Neural progenitor cell (in vitro differentiated cells): ENCODE measurements around the gene FSTL1.

Experiments
- EZH2phosphoT487 ChIP-seq: fragments of 200-600 bp; sonication (generic); IDR thresholded peaks from 2 replicates; pipeline ENCODE4 v1.6.1; 2017; ENCODE audit warnings: antibody characterized with exemption
- TF ChIP-seq, protein P1 (sequence below): fragments of 200-600 bp; sonication (generic); IDR thresholded peaks from 2 replicates; pipeline ENCODE4 v1.5.1; 2017; ENCODE audit warnings: antibody characterized with exemption, mild to moderate bottlenecking

DNA sequence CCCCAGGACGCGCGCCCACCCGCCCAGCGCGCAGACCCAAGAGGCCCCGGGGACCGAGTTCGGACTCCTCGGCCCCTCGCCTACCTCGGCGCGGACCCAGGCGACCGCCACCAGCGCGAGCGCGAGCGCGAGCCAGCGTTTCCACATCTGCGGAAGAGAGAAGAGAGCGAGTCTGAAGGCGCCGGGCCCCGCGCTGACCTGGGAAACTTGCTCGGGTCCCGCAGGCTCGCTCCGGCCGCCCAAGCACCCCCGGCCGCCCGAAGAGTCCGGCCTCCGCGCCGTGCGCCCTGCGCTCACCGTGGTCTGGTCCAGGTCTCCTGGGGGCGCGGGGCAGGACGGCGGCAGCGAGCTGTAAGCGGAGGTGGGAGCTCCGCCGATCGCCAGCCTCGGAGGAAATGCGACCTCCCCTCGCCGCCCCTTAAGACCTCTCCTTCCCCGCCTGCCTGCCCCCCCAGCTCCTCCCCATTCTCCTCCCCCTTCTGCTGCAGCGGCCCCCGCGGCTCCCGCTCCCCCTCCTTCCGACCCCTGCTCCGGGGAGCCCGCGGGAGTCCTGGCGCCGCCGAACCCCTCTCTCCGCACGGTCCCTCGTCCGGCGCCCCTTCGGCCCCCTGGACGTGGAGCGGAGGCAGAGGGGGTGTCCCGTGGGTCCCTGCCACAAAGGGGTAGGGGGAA lies at the start of gene FSTL1:
- TF ChIP-seq, protein P1, sequence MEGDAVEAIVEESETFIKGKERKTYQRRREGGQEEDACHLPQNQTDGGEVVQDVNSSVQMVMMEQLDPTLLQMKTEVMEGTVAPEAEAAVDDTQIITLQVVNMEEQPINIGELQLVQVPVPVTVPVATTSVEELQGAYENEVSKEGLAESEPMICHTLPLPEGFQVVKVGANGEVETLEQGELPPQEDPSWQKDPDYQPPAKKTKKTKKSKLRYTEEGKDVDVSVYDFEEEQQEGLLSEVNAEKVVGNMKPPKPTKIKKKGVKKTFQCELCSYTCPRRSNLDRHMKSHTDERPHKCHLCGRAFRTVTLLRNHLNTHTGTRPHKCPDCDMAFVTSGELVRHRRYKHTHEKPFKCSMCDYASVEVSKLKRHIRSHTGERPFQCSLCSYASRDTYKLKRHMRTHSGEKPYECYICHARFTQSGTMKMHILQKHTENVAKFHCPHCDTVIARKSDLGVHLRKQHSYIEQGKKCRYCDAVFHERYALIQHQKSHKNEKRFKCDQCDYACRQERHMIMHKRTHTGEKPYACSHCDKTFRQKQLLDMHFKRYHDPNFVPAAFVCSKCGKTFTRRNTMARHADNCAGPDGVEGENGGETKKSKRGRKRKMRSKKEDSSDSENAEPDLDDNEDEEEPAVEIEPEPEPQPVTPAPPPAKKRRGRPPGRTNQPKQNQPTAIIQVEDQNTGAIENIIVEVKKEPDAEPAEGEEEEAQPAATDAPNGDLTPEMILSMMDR, result no peak
- no peak for TF ChIP-seq EZH2phosphoT487
